ENCODE measurements around the gene DNAAF1.

Gene DNAAF1

DNA sequence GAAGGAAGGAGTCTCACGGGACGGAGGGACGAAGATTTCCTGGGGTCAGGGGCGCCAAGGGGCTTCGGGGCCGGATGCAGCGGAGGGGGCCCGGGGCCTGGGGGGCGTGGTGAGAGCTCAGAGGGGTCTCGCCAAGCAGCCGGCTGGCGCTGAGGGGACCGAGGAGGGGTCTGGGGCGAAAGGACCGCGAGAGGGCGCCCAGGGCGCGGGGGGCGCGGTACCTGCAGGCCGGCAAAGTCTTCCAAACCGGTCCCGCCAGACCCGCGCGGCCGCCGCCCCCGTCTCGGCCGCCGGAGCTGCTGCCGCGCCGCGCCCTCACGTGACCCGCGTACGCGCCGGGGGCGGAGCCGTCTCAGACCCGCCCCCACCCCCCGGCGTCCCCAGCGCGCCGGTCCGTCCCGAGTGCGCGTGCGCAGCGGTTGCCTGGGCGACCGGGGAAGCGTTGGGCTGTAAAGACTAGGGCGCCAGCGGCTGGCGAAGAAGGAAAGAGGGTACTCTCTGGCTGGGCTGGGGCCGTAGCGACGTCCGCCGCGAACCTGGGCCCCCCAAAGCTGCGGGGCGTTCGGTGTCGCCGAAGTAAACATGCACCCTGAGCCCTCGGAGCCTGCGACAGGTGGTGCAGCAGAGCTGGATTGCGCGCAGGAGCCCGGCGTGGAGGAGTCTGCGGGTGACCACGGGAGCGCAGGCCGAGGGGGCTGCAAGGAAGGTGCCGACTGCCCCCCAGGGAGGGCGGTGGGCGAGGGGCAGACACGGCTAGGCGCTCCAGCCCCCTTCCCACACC lies at the start of gene DNAAF1, which contains the start of gene HSDL1:
Gene DNAAF1, plus strand, starts transcription at position 450 of the 781 bp plus-strand sequence. Its CDS starts 133 bp downstream, at position 583.
Gene HSDL1, minus strand, starts transcription at position 319 of the 781 bp plus-strand sequence. CDS start 13,856 bp downstream, outside the sequence.
- peak within 1 kb of the TSS; percentile 67 for H3K27ac ChIP-seq
- TF ChIP-seq, protein P1, sequence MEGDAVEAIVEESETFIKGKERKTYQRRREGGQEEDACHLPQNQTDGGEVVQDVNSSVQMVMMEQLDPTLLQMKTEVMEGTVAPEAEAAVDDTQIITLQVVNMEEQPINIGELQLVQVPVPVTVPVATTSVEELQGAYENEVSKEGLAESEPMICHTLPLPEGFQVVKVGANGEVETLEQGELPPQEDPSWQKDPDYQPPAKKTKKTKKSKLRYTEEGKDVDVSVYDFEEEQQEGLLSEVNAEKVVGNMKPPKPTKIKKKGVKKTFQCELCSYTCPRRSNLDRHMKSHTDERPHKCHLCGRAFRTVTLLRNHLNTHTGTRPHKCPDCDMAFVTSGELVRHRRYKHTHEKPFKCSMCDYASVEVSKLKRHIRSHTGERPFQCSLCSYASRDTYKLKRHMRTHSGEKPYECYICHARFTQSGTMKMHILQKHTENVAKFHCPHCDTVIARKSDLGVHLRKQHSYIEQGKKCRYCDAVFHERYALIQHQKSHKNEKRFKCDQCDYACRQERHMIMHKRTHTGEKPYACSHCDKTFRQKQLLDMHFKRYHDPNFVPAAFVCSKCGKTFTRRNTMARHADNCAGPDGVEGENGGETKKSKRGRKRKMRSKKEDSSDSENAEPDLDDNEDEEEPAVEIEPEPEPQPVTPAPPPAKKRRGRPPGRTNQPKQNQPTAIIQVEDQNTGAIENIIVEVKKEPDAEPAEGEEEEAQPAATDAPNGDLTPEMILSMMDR (conservative IDR thresholded peaks at IDR 0.05) = peak; percentile 44

DNA sequence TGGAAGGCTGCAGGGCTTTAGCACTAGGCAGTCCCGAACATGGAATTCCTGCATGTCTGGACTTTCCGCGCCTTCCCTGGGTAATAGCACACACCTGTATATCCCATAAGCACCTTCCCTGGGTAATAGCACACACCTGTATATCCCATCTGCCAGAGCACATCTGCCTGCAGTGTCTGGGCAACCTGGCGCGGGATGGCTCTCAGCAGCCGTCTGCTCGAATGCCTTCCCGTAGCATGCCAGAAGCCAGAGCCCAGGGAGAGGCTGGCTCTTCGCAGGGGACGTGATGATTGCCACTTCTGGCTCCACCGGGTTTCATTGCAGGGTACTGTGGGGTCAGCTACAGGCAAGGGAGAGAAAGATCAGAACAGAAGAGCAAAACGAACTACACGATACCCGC lies 49.6 kb upstream of the DNAAF1 start:
- peak overlapping the region; percentile 64 for H3K27ac ChIP-seq
- TF ChIP-seq, protein P1 (conservative IDR thresholded peaks at IDR 0.05) = no peak

DNA sequence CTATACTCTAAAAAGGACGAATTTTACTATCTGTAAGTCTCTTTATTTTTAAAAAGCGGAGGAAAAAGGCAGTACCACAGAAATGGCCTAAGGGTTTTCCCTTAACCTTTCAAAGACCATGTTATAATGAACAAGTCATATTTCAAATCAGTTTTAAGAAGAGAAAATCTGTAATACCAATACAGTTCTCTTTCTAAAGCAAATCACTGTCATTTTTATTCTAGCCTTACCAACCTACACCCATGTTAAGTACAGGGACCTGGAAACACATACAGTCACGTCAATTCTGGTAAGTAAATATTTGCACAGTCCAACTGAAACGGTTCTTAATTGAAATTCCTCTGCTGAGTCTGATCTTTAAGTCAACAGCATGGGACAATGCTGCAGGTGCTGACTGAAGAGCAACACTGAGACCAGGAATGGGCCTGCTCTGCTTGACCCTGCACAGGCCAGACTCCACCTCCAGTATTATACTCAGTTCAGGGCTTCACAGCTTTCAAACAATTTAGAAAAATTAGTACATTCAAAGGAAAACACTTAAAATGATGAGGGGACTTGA lies 48.6 kb upstream of the DNAAF1 start:
- TF ChIP-seq, protein P1 (conservative IDR thresholded peaks at IDR 0.05) = no peak
- peak overlapping the region; percentile 64 for H3K27ac ChIP-seq

DNA sequence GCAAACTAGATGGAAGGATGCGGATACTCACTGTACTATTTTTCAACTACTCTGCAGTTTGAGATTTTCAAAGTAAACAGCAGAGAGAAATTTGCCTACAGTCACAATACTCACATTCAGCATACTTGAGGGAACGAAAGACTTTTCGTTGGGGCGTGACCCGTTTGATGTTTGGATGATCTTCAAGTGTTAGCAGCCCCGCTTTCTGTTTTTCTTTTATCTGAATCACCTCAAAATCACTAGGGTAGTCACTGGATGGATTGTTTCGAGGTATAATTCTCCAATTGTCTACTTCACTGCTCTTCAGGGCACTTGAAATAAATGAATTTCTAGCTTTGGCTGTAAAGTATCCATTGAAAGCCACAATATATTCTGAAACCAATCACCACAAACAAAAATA lies 46.2 kb upstream of the DNAAF1 start:
- H3K27ac ChIP-seq = no peak overlapping the region; the same call in 1 of the 2 replicates
- TF ChIP-seq, protein P1 (conservative IDR thresholded peaks at IDR 0.05) = no peak

DNA sequence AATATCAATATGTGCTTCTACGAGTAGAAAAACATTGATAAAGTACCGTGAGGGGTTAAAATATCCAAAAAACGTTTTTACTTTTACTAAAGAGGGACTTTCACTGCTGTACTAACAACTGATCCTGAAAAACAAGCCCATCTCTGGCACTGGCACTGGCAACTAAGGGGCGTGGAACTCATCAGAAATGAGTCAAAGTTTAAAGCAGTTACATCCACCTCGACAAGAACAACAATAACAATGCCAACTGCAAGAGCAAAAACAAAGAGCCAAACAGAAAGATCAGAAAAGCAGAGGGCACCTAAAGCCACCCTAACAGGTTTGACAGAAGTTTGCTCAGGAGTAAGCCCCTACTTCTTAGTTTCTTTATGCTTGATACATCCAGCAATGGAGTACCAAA lies 41.4 kb upstream of the DNAAF1 start:
- TF ChIP-seq, protein P1 (conservative IDR thresholded peaks at IDR 0.05) = no peak
- H3K27ac ChIP-seq = no peak overlapping the region

DNA sequence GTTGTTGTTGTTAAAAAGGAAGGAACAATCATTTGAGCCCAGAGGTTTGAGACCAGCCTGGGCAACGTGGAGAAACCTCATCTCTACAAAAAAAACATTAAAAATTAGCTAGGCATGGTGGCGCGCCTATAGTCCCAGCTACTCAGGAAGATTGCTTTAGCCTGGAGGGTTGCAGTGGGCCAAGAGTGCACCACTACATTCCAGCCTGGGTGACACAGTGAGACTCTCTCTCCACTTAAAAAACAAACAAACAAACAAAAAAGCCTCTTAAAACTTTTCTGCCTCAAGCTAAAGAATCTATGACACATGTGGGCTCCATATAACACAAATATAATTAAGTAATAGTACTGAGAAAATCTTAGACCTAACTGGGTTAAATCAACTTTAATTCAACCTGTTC lies 40.9 kb upstream of the DNAAF1 start:
- TF ChIP-seq, protein P1 (conservative IDR thresholded peaks at IDR 0.05) = no peak
- H3K27ac ChIP-seq = no peak overlapping the region

DNA sequence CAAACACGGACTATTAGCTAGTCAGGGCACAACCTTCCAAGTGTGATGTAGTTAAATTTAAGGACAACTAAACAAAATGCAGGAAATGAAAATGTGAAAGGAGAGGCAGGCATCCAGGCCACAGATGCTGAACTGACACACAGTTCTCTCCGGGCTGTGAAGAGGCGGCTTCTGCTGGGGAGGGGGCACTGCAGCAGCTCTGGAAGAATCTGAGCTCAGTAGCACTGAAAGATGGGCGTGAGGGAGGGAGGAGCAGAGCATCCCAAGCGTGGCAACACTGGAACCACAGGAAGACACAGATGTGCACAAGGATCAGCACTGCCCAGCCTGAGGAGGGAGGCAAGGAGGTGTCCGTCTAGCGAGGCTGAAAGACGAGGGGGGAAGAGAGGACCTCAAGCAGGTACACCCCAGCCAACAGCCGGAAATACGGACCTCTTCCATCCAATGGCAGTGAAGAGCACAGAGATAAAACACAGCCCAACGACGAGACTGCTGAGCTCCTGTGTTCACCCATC lies 39.8 kb upstream of the DNAAF1 start:
- H3K27ac ChIP-seq = 0 out of 2 replicates have a peak overlapping the region, but pooled peaks have one; percentile 23

More for the DNA sequence above, 39.8 kb upstream of the DNAAF1 start:
- TF ChIP-seq, protein P1 (conservative IDR thresholded peaks at IDR 0.05) = no peak
